ELF-1 (cell line): Measurements from ENCODE around the gene CNTNAP2.

Source experiments
- DNase-seq: peaks from one replicate; pipeline ENCODE4 v3.0.0-alpha.2; 2016; ENCODE audit warnings: low read depth, low spot score

Gene CNTNAP2

DNA sequence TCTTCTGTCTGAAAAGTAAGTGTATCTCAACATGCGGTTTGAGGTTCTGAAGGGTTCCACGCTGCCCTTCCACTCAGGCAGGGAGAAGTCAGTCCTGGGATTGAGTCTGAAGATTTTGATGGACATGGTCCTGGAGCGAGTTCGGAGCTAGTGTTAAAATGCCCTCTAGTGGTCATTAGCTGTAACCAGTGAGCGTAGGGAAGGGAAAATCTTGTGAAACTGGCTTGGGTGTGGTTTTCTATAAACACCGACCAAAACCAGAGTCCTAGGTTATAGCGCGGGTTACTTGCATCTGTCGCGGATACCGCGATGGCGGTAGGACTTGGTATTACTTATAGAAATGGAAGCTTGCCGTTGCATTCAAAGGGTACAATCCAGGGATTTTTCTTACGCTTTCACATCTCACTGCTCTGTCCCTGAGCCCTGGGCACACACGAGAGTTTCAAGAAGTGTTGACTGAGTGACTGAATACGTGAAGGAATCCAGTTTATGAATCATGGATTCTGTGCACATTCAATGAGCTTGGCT is 2125.8 kb downstream of the CNTNAP2 start:
- DNase-seq = peak; percentile 79

DNA sequence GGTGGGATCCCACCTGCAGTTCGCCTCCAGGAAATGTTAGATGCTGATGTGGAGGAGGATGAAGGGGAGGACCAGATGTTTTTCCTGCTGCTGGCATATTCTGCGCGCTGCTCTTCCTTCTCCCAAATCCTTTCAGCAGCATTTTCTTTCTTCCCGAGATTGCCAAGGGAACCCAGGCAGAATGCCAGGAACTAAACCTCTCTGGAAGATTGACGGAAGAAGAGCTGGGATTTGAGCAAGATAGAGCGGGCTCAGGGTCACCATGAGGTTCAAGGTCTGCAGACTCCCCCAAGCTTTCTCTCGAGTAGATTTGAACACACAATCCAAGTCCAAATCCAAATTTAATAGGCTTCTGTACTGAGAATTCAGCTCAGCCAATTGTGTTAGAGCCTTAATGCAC is 2128.8 kb downstream of the CNTNAP2 start:
- no peak for DNase-seq

DNA sequence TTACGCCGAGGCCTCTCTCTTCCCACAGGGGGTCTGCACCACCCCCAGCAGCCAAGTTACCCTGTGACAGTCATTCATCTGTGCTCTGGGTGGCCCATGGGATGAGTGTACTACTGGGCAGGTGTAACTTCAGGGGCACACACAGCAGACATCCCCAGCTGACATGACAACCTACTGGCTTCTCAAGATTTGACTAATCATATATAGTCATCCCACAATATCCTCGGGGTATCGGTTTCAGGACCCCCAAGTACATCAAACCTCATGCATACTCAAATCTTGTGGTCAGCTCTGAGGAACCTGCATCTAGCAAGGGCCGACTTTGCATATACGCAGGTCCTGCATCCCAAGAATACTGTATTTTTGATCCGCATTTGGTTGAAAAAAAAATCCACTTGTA is 2137.0 kb downstream of the CNTNAP2 start:
- DNase-seq = no peak

DNA sequence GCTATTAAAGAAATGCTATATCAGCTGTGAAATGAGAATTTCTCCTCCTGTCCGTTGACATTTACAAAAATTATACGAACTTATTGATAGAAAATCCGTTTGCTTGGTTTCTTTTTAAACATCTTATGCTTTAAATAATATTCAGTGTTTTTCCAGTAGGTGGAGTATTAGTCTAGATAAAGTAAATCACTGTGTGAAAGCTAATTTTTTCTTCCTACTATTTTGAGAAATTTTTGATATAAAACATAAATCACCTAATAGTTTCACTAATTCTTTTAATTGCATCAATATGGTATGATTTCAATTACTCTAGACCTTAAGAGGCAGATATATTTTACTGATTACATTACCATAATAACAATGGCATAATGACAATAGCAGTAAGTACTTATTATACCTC is 2138.7 kb downstream of the CNTNAP2 start:
- DNase-seq = no peak

DNA sequence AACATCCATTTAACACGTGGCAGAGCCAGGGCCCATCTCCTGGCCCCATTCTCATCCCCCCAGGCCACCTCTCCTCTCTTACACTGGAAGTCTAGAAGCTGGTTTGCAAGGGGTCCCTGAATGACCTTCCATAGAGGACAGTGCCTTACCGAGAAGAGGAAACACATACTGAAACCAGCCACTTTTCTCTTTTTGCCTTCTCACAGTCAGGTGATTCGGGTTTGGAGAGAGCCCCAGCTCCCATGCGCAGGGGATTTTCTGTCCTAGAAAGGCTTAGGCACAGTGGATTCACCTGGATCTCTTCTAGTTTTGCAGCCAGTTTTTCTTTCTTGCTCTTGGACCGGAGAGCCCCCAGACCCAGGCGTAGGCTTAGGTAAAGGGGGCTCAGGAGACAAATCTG is 2139.8 kb downstream of the CNTNAP2 start:
- DNase-seq = peak; percentile 23

DNA sequence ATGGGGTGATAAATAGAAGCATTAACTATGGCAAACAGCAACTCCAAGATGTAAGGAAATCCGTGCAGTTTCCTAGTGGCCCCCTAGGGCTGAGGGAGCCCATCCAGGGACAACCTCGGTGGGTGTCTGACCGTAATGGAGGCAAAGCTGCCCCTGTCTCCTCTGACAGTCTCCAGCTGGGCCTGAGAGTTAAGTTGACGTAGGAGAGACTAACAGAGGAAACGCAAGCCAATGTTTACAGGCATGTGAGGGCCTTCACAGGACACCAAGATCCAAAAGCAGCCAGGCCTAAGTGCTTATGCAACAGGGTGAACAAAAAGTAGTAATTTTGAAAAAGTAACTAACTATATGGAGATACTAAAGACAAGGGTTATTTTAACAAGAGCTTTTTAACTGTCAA is 2144.0 kb downstream of the CNTNAP2 start:
- DNase-seq = no peak

DNA sequence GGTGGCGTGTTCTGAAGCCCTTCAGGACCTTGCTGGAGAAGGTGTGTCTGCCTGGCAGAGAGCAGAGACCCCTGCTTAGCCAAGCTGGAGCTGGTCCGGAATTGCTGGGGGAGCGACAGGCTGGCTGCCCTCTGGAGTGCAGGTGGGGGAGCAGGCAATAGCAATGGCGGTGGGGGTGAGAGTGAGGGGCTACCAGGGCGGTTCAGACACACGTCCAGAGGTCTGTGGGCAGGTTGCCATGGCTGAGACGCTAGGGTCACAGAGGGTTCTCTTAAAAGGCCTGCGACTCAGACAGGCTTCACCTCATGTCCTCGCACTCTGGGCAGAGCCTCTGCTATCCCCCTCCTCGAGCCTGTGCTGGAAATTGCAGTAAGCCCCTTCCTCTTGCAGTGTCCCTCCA is 2144.9 kb downstream of the CNTNAP2 start:
- no peak for DNase-seq

DNA sequence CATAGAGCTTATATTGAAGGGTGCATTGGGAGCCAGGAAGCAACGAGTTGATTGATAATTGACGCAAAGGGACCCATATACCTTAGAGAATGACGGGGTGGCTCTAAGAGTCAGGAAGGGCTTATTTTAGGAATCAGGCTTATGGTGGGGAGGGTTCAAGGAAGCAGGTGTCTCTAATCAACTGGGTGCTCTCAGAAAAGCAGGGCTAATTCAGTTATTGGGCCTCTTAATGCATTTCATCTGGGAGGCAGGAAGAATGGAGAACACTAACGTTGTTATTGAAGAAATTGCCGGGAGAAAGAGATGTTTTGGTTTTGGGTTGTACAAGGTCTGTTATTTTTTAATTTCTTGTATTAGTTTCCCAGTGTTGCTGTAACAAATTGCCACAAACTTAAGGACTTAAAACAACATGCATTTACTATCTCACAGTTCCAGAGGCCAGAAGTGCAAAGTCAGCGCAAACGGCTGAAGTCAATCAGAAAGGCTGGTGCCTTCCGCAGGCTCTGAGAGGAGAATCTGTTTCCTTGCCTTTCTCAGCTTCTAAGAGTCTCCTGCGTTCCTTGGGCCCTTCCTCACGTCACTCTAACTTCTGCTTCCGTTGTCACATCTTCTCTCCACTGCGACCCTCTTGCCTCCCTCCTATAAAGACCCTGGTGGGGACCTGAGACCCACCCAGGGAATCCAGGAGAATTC is 2145.5 kb downstream of the CNTNAP2 start:
- DNase-seq = no peak

DNA sequence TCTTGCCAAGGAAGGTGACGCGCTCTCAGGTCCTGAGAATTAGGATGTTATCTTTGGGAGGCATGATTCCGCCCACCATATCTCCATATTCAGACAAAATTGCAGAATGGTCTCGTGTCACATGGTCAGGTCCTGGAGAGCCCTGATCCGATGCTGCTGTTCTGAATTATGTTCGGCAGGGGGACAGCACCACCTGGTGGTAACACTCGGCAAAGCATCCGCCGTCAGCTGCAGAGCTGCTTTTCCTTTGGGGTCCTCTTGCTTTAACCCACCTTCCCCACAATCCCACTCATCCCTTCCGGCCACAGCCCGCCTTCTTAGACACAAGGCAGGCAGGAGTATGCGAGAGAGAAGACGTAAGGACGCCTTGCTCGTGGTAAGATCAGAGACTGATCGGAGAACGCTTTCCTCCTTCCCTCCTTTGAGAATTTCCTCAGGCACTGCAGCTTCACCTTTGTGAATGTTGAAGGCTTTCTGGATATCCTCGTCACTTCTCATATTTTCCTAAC is 2146.2 kb downstream of the CNTNAP2 start:
- peak; percentile 91 for DNase-seq

DNA sequence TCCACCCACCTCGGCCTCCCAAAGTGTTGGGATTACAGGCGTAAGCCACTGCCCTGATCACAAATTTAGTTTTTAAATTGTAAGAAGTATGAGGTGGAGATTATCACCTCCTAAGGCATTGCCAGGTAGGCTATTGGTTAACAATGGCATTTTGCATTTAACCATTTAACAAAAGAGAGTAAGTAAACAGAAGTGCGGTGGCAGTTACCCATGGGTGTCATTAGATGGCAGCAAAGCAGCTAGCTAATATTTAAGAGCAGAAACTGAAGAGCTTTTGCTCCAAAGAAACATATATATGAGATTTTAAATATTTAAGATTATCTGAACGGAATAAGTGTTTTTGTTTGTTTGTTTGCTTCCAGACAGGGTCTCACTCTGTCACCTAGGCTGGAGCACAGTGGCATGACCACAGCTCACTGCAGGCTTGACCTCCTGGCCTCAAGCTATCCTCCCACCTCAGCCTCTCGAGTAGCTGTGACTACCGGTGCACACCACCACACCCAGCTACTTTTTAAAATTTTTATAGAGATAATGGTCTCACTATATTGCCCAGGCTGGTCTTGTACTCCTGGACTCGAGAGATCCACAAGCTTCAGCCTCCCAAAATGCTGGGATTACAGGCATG is 2148.4 kb downstream of the CNTNAP2 start:
- peak; percentile 44 for DNase-seq

DNA sequence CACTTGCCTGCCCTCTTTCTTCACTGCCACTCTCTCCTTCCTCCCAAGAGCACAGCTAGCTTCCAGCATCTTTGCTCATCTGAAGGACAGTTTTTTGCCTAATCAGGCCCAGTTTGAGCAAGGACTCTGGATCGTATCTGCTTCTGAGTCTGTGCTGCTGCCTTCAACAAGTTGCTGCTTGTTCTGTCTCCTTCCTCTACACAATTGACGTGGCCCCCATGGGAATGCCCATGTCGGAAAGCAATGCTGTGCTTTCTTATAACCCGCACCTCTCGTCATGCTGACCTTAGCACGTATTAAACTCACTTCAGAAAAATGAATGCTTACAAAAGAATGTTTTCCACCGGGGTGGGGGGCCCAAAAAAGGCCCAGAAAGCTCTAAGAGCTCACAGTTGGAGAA is 2149.3 kb downstream of the CNTNAP2 start:
- no peak for DNase-seq

DNA sequence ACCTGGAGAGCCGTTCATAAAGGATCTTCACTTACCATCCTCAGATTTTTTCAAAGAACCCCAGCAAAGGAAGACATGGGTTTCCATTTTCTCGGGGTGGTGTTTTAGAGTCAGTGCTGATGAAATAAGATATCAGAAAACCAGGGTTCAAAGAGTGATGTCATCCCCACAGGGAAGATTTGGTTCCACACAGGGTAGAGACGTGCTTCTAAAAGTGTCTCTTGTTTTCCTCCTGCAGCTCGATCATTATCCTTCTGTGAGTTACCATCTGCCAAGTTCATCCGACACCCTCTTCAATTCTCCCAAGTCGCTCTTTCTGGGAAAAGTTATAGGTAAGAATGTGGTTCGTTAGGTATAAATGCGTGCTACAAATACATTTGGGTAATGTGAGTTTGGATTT is 2150.2 kb downstream of the CNTNAP2 start:
- no peak for DNase-seq

DNA sequence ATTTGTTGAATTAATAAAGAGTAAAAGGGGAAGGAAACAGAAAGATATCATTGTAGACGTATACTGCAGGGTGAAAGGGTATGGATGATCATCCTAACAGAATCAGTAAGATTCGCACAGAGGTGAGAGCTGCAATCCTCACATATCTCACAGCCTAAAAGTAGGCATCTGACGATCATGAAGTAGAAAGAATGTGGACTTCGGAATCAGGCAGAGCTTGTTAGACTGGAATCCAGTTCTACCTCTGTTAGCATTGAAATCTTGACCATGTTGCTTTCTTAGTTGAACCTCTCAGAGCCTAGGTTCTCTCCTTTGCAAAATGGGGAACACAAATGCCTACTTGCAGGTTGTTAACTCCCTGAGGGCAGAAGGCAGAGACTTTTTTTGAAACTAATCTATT is 2154.0 kb downstream of the CNTNAP2 start:
- peak; percentile 33 for DNase-seq

DNA sequence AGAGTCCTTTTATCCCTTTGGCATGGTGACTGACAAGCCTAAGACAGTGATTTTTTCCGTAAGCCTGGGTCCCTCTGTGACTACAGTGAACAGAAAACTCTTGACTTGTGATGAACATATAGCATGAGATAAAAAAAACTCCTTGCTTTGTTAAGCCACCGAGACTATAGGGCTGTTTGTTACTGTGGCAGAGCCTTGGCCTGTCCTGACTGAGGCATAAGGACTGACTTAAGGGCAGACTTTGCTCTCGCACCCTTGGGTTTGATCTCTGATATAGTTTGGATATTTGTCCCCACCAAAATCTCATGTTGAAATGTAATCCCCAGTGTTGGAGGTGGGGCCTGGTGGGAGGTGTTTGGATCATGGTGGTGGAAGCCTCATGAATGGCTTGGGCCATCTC is 2157.5 kb downstream of the CNTNAP2 start:
- no peak for DNase-seq

DNA sequence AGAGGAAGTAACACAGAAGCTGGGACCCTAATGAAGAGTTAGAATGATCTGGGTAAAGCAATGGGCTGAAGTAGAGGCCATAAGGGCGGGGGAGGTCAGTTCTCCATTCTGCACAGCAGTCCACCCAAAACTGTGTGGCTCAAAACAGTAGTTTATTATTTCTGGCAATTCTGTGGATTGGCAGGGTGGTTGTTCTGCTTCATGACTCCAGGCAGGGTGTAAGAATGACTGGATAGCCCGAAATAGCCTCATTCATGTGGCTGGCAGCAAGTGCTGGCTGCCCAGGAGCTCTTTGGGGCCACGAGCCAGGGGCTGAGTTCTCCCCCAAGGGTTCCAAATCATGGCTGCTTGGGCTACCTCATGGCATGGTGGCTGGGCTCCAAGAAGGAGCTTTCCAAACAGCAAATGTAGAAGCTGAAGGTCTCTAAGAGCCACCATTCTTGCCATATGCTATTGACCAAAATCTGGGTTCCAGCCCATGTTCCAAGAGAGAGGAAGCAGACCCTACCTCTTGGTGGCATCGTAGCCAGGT is 2158.8 kb downstream of the CNTNAP2 start:
- DNase-seq = no peak

DNA sequence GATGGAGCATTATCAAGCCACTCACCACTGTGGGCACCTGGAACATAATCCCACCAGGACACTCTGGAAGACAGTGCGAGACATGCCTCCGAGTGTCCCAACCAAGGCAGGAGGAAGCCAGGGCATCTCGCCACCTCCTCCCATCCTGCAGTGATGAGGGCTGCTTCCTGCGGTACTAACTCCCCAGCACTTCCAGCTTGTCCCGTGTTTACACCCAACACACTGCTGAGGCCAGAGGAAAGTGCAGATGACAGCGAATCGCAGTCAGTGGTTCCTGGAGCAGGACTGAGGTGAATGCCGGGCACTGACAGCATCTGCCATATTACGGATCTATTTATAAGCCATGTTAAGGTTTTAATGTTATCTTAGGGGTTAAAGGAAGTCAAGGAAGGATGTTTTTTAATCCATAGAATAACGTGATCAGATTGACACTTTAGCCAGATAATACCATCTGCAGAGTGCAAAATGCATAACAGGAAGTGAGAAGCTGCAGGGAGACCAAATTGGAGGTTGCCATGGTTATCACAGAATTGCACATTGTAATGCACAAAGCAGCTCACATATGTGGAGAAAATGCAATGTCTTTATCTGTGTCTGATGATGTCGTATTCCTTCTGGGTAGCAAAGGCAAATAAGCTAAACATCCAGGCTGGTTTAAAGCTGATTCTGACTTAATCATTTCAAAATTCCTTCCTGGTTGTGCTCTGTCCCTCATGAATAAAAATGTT is 2159.9 kb downstream of the CNTNAP2 start:
- DNase-seq = no peak

DNA sequence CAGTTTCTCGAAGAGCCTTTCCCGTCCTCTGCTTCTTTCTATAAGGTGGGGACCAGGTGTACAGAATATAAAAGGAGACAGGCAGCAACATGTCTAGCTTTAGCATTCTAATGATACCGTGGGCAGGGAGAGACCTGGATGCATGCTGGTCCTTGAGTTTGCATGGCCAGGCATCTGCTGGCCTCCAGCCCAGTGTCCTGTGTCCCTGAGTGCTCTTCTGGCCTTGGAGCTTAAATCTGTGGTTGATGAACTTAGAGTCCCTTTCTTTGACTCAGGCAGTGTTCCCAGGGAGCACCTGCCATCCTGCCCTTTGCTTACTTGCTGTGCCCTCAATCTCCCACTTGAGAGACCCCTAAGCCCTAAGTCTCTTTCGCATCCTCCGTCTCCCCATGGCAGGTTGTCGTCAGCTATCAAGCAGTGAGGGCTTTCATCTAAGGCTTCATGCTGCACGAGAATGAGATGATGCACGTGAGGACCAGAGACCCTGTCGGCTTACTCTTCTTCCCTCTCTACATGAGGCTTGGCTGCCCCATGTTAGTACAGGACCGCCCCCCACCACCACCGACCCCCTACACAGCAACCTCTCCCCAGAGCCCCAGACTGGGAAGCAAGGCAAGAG is 2160.6 kb downstream of the CNTNAP2 start:
- no peak for DNase-seq

DNA sequence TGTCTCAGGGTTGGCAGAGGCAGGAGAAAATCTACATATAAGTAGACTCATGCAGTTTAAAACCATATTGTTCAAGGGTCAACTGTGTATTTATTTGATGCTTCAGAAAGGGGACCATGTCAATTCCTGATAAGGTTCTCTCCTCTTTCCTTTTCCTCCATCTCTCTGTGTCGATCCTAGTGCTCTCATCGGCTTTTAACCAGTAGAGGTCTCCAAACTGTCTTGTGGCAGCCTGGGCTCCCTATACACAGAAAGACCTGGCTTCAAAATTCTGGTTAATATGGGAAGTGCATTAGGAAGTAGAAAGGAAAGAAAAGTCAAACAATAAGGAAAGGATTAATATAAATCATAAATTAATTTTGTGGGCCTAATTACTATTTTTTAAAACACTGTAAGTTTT is 2169.5 kb downstream of the CNTNAP2 start:
- DNase-seq = peak; percentile 27

DNA sequence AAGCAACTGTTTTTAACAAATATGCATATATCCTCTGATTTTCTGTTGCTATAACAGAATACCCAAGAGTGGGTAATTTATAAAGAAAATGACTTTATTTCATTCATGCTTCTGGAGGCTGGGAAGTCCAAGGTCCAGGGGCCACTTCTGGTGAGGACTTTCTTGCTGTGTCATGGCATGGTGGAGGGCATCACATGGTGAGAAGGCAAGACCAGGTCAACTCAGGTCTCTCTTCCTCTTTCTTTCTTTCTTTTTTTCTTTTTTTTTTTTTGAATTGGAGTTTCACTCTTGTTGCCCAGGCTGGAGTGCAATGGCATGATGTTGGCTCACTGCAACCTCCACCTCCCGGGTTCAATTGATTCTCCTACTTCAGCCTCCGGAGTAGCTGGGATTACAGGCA is 2170.9 kb downstream of the CNTNAP2 start:
- no peak for DNase-seq

DNA sequence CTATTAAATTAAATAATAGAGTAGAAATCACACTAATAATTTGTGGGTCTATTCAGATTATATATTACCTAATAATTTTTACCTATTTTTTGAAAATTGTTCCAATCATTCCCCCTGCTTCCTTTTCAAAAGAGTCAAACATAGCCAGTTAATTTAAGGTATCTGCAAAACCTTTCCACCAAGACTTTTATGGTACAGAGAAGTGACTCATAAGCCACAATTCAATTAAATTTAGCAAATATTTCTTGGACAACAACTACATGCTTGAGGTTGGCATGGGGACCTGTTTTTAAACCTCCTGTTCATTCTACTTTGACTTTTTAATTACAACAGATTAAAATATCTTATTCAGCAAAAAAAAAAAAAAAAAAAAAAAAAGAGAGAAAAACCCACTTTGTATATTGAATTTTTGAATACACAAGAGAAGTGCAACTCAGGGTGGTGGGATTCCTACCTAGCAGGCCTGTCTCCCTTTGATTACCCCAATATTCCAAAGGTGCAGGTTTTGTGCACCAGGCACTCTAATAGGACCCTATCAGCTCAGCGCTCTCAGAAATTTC is 2172.1 kb downstream of the CNTNAP2 start:
- DNase-seq = no peak

DNA sequence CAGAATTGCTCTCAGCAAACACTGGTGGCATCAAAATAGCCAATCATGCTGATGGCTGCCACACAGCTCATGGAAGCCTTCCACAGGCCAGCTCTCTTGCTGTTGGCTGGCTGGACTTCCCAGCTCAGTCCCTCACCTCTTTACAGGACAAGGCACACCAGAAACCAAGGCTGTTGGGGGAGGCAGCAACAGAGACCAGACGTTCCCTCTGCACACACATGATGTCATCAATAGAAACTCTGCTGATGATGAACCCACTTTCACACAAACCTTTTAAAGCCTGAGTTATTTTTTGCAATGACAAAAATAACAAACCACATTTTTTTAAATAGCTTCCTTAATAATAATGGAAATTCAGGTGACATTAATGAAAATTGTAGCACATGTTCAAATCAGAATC is 2173.0 kb downstream of the CNTNAP2 start:
- peak; percentile 16 for DNase-seq
